Measurements from ENCODE around the gene G3BP1.
"Not testable (repeated sequence)": the region's sequence is repeated elsewhere in the genome, so short reads cannot be mapped to it uniquely, and the experiment has no call there.

DNA sequence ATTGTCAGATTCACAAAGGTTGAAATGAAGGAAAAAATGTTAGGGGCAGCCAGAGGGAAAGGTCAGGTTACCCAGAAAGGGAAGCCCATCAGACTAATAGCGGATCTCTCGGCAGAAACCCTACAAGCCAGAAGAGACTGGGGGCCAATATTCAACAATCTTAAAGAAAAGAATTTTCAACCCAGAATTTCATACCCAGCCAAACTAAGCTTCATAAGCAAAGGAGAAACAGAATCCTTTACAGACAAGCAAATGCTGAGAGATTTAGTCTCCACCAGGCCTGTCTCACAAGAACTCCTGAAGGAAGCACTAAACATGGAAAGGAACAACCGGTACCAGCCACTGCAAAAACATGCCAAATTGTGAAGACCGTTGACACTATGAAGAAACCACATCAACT lies 61.1 kb downstream of the G3BP1 start:
- not testable (repeated sequence) for TF ChIP-seq ZNF781 (CRISPR knock-in tag; IDR thresholded peaks at IDR 0.05; ENCODE audit: borderline replicate concordance, not compliant biosample characterization); ZNF761 (CRISPR knock-in tag; conservative IDR thresholded peaks at IDR 0.05); POLR2A (IDR thresholded peaks at IDR 0.05; ENCODE audit: insufficient read depth in 1 of 2, low read depth in 2 of 2, low read length in 2 of 2); SP1 (IDR thresholded peaks at IDR 0.05); SP1 (CRISPR knock-in tag; IDR thresholded peaks at IDR 0.05); STAG1 (CRISPR knock-in tag; IDR thresholded peaks at IDR 0.05); SNAI1 (CRISPR knock-in tag; IDR thresholded peaks at IDR 0.05; ENCODE audit: borderline replicate concordance); KDM5A (IDR thresholded peaks at IDR 0.05; ENCODE audit: borderline replicate concordance, low read length)
- TF ChIP-seq, protein P1, sequence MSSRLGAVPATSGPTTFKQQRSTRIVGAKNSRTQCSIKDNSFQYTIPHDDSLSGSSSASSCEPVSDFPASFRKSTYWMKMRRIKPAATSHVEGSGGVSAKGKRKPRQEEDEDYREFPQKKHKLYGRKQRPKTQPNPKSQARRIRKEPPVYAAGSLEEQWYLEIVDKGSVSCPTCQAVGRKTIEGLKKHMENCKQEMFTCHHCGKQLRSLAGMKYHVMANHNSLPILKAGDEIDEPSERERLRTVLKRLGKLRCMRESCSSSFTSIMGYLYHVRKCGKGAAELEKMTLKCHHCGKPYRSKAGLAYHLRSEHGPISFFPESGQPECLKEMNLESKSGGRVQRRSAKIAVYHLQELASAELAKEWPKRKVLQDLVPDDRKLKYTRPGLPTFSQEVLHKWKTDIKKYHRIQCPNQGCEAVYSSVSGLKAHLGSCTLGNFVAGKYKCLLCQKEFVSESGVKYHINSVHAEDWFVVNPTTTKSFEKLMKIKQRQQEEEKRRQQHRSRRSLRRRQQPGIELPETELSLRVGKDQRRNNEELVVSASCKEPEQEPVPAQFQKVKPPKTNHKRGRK (CRISPR knock-in tag; IDR thresholded peaks at IDR 0.05) = not testable (repeated sequence)
- TF ChIP-seq, protein P2, sequence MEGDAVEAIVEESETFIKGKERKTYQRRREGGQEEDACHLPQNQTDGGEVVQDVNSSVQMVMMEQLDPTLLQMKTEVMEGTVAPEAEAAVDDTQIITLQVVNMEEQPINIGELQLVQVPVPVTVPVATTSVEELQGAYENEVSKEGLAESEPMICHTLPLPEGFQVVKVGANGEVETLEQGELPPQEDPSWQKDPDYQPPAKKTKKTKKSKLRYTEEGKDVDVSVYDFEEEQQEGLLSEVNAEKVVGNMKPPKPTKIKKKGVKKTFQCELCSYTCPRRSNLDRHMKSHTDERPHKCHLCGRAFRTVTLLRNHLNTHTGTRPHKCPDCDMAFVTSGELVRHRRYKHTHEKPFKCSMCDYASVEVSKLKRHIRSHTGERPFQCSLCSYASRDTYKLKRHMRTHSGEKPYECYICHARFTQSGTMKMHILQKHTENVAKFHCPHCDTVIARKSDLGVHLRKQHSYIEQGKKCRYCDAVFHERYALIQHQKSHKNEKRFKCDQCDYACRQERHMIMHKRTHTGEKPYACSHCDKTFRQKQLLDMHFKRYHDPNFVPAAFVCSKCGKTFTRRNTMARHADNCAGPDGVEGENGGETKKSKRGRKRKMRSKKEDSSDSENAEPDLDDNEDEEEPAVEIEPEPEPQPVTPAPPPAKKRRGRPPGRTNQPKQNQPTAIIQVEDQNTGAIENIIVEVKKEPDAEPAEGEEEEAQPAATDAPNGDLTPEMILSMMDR (CRISPR knock-in tag; IDR thresholded peaks at IDR 0.05) = not testable (repeated sequence)

All from HepG2 (cell line).